Heart left ventricle (tissue), 16 donors: ENCODE measurements around the gene DNALI1. TPM values are rescaled to one million over a fixed set of nuclear protein-coding genes. Genes with fewer than 3 reads are reported as not detected.

Source experiments
- ATAC-seq, 4 donors: fragments of 200-7000 bp; cut with Tn5 transposase; one replicate each; pipeline ENCODE4 v1.9.1; 2020 to 2022; ENCODE audit warnings: moderate library complexity in 4 of 4, mild to moderate bottlenecking in 3 of 4, moderate number of reproducible peaks in 1 of 4
- DNase-seq, 5 donors: peaks; one replicate each; pipeline ENCODE4 v3.0.0-alpha.2; 2020
- H3K27ac ChIP-seq, 12 donors: fragments of 200-600 bp; sonication (generic) in 4 of 12; one replicate each; pipeline versions ENCODE4 v1.5.0 to v1.8.0; 2016 to 2022; ENCODE audit warnings: mild to moderate bottlenecking in 2 of 12
- H3K27me3 ChIP-seq, 9 donors: fragments of 200-600 bp; sonication (generic) in 2 of 9; one replicate each; pipeline versions ENCODE4 v1.5.1 to v1.8.0; 2016 to 2022; ENCODE audit warnings: mild to moderate bottlenecking in 3 of 9
- H3K36me3 ChIP-seq, 9 donors: fragments of 200-600 bp; sonication (generic) in 2 of 9; one replicate each; pipeline versions ENCODE4 v1.5.0 to v1.8.0; 2018 to 2022; ENCODE audit warnings: mild to moderate bottlenecking in 2 of 9
- H3K4me1 ChIP-seq, 12 donors: fragments of 200-600 bp; sonication (generic) in 4 of 12; one replicate each; pipeline versions ENCODE4 v1.5.0 to v1.8.0; 2016 to 2022; ENCODE audit warnings: mild to moderate bottlenecking in 3 of 12
- H3K4me3 ChIP-seq, 12 donors: fragments of 200-600 bp; sonication (generic) in 4 of 12; one replicate each; pipeline versions ENCODE4 v1.5.0 to v1.8.0; 2017 to 2022; ENCODE audit warnings: mild to moderate bottlenecking in 9 of 12, moderate library complexity in 4 of 12
- H3K9me3 ChIP-seq, 12 donors: fragments of 200-600 bp; sonication (generic) in 4 of 12; one replicate each; pipeline versions ENCODE4 v1.5.0 to v1.8.0; 2016 to 2022; ENCODE audit warnings: mild to moderate bottlenecking in 1 of 12
- POLR2A ChIP-seq, 2 donors: fragments of 450-650 bp; IDR thresholded peaks; one replicate each; pipeline ENCODE4 v1.6.1; 2017; ENCODE audit warnings: antibody characterized with exemption in 2 of 2, mild to moderate bottlenecking in 2 of 2, moderate library complexity in 2 of 2
- WGBS, 4 donors: extraction: QIAGEN DNeasy Blood & Tissue Kit in 2 of 4; methylation state at CpG; one replicate each; pipeline versions ENCODE4 v1.1.5 to v1.1.7; 2013 to 2018; 5-methylcytosine and 5-hydroxymethylcytosine counted together
- intact Hi-C, 10 donors: fragments of 100-400 bp; cut with DNase I; formaldehyde crosslinking; loops; one replicate each; pipeline versions ENCODE4 v1.11.1 to v1.14.2; 2022
- polyA plus RNA-seq, 2 donors: library from polyadenylated mRNA; stranded (reverse); fragments of 200-250 nt; gene quantifications; one replicate each; pipeline ENCODE4 v1.2.3, GENCODE V29; 2013
- total RNA-seq, 9 donors: library from RNA; depleted of rRNA in 2 of 9; stranded (reverse); fragments of >200 nt in 2 of 9; fragmentation: NEBNext Ultra II Directional in 3 of 9; extraction: Animal tissue kit (Norgen Biotek cat#: 25700) in 3 of 9; gene quantifications; one replicate each; pipeline versions ENCODE4 v1.1.0 to v1.2.4, GENCODE V29; 2016 to 2023
- TF ChIP-seq, protein P1 (sequence below), 12 donors: fragments of 200-600 bp; sonication (generic) in 4 of 12; IDR thresholded peaks; one replicate each; pipeline versions ENCODE4 v1.5.0 to v1.8.0; 2018 to 2022; ENCODE audit warnings: antibody characterized with exemption in 12 of 12, mild to moderate bottlenecking in 5 of 12
- donor health status: ischemic (EF 13 %, LVEDD 7.1; RV severe dilation, severe dysfunction).
- donor health status: healthy with polysubstance abuse.
- donor health status: DM: no; HTN: yes; CAD: no.
- donor health status: DM: no; HTN: no; CAD: no.
- donor health status: ischemic (EF 25% LVEDD 6.9; RV normal size, moderate dysfunction).
- donor health status: ischemic (EF 25% LVEDD 5.7; RV mildly dilated, moderate dysfunction).
- donor health status: healthy.
- donor health status: DM: yes; HTN: yes; CAD: no.
- donor health status: ischemic (EF 35%, LVEDD 5.7; RV mildly dilated, moderate dysfunction).
- donor health status: nonischemic (EF 11% LVEDD 7.7; RV severe dilation, severe dysfunction).
- donor health status: DM: yes; HTN: yes; CAD: no.
- donor health status: PGD.
- donor health status: ischemic (EF 29% LVEDD 5.4; RV normal size, mild dysfunction).
- donor health status: nonischemic (EF 23%, LVEDD 6.1; RV moderate dilation, normal function).

DNALI1 gene
- total and polyA plus RNA-seq, 11 donors, result 1.9 to 12.5 (median 3.3) TPM

DNA sequence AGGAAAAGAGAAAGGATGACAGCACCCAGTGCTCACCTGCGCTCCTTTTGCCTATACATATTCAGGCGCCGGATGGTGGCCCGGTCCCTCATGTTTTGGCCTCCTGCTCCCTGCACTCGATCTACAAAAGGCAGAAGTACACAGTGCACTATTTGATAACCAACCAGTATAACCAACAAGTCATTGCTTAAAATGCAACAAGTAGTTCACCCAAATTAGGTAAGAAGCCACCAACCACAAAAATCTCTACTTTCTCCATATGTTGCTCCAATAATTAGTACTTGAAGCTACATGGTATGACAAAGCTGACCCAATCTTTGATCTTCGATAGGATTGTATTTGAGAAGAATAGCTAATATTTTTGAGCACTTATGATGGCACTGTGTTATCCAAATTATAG is 37.0 kb downstream of the DNALI1 start:
- Histone ChIP-seq H3K4me3 (no peak overlapping the region), H3K27me3 (no peaks in the 10 kb centered on the region), H3K27ac (no peak overlapping the region), H3K36me3 (peaks cover 0 to 55% (median 49%) of the 10 kb centered on the region in 9 donors), H3K9me3 (no peaks in the 10 kb centered on the region), H3K4me1 (peaks cover 2 to 24% (median 16%) of the 10 kb centered on the region in 12 donors)
- intact Hi-C loops, result loop anchor here in 4 of 10 donors (2.0 to 10.0 kb wide), 4 partner anchors 36 to 1241 kb away; partner anchors contain the start of genes C1orf122 (in 1 of the 4), DNALI1 (in 1 of the 4), MEAF6 (in 1 of the 4) and YRDC (in 1 of the 4)
- ATAC-seq (no peak), DNase-seq (no peak)
- no peak for TF ChIP-seq POLR2A (IDR thresholded peaks at IDR 0.05)
- TF ChIP-seq, protein P1, sequence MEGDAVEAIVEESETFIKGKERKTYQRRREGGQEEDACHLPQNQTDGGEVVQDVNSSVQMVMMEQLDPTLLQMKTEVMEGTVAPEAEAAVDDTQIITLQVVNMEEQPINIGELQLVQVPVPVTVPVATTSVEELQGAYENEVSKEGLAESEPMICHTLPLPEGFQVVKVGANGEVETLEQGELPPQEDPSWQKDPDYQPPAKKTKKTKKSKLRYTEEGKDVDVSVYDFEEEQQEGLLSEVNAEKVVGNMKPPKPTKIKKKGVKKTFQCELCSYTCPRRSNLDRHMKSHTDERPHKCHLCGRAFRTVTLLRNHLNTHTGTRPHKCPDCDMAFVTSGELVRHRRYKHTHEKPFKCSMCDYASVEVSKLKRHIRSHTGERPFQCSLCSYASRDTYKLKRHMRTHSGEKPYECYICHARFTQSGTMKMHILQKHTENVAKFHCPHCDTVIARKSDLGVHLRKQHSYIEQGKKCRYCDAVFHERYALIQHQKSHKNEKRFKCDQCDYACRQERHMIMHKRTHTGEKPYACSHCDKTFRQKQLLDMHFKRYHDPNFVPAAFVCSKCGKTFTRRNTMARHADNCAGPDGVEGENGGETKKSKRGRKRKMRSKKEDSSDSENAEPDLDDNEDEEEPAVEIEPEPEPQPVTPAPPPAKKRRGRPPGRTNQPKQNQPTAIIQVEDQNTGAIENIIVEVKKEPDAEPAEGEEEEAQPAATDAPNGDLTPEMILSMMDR (IDR thresholded peaks at IDR 0.05), result no peak
- WGBS, 4 donors, result 94 to 95% (median 94%) methylated on average over 6 of the region's 6 CpGs

DNA sequence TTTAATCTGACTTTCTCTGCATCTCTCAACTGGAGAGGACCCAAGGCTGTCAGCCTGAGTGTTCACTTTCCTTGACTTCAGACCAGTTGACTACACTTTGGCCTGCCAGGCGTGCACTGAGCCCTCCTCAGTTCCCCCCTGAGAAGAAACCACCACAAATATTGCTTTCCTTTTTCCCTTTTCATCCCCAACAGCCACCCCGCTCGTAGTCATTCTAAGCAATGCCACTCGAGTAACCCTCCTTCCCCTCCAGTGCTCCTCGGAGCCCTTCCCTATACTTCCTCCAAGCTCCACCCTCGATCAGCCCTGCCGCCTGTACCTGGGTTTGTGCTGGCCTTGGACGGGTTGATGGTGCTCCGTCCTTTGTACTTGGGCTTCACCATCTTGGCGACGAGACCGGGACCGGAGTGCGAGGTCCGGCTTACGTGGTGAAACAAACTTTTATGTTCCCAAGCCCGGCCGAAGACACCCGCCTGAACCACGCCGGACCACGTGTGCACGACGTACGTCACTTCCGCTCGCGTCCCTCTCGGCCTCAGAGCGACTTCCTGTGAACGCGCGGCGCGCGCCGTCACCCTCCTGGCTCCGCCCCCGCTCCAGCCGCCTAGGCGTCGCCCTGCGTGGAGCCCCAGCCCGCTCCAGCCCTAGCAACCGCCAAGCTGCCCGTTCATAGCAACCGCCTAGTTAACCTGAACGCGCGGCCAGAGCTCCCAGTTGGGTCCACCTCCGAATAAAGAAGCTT is 38.9 kb downstream of the DNALI1 start, which contains the start of gene GNL2:
GNL2 (minus strand) TSS at position 498 of the 742 bp plus-strand sequence; CDS start at position 383, 115 bp downstream.
- 0 to 1% (median 0%) methylated on average over 38 to 51 of the region's 51 CpGs for WGBS, 4 donors
- H3K27me3 ChIP-seq, result no peaks in the 10 kb centered on the region
- peaks cover 2 to 24% (median 16%) of the 10 kb centered on the region in 12 donors for H3K4me1 ChIP-seq
- H3K4me3 ChIP-seq, result peak within 1 kb of the TSS; percentile 61 to 88 (median 74)
- no peaks in the 10 kb centered on the region for H3K9me3 ChIP-seq
- TF ChIP-seq, protein P1 (IDR thresholded peaks at IDR 0.05), result no peak
- TF ChIP-seq POLR2A (IDR thresholded peaks at IDR 0.05), result peak in 1 of 2 donors; percentile 78
- peak within 1 kb of the TSS in 11 of 12 donors; percentile 50 to 84 (median 75) for H3K27ac ChIP-seq
- intact Hi-C loops, result loop anchor here in 5 of 10 donors (2.0 to 10.0 kb wide), 5 partner anchors 81 to 1239 kb away; partner anchors contain the start of genes C1orf122 (in 1 of the 5), CDCA8 (in 1 of the 5), MEAF6 (in 1 of the 5) and YRDC (in 1 of the 5)
- ATAC-seq, result peak; percentile 100
- peak; percentile 97 to 99 (median 98) for DNase-seq
- H3K36me3 ChIP-seq, result peaks cover 0 to 36% (median 30%) of the 10 kb centered on the region in 9 donors

DNA sequence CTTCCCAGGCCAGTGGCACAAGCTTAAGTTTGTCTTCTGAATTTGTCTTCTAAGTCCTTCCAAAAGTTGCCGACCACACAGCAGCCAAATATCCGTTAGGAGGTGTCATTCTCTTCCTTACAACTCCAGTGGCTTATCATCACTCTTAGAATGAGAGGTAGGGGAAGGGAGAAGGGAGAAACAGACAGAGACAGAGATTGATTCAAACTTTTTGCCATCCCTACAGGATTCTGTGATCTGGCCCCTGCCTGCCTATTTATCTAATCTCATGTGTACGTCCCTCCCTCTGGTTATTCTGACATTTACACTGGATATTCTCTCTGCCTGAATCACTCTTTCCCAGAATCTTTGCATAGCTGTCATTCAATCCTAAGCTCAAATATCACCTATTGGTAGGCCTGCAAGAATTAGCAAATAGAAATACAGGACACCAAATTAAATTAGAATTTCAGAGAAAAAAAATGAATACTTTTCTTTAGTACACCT is 39.5 kb downstream of the DNALI1 start:
- H3K27me3 ChIP-seq, result no peaks in the 10 kb centered on the region
- 0 to 2% (median 0%) methylated on average over 3 of the region's 3 CpGs for WGBS, 4 donors
- H3K4me1 ChIP-seq, result peaks cover 2 to 24% (median 16%) of the 10 kb centered on the region in 12 donors
- peaks cover 0 to 30% (median 24%) of the 10 kb centered on the region in 9 donors for H3K36me3 ChIP-seq
- DNase-seq, result no peak
- intact Hi-C loops, result loop anchor here in 4 of 10 donors (5.0 to 10.0 kb wide), 4 partner anchors 86 to 1239 kb away; partner anchors contain the start of genes C1orf122 (in 1 of the 4), CDCA8 (in 1 of the 4) and YRDC (in 1 of the 4)
- peak overlapping the region in 11 of 12 donors; percentile 50 to 84 (median 75) for H3K27ac ChIP-seq
- ATAC-seq, result peak in 2 of 4 donors; percentile 8 to 35
- TF ChIP-seq, protein P1 (IDR thresholded peaks at IDR 0.05), result no peak
- TF ChIP-seq POLR2A (IDR thresholded peaks at IDR 0.05), result no peak
- H3K9me3 ChIP-seq, result no peaks in the 10 kb centered on the region
- peak overlapping the region in 11 of 12 donors; percentile 61 to 88 (median 74) for H3K4me3 ChIP-seq
